Nephron progenitor cell (in vitro differentiated cells): ENCODE results near the gene YEATS2.

Experiments
- DNase-seq: peaks from one replicate; pipeline ENCODE4 v3.0.0; 2021
- H3K27ac Mint-ChIP-seq: 2 replicates; pipeline ENCODE4 v1.8.0; 2021; ENCODE audit warnings: mild to moderate bottlenecking, moderate library complexity, mixed read lengths
- H3K27me3 Mint-ChIP-seq: 2 replicates; pipeline ENCODE4 v1.8.0; 2021; ENCODE audit warnings: mild to moderate bottlenecking, low read depth, mixed read lengths; ENCODE audit not compliant: poor library complexity
- H3K36me3 Mint-ChIP-seq: 2 replicates; pipeline ENCODE4 v1.8.0; 2021; ENCODE audit warnings: low read depth, mixed read lengths
- H3K4me1 Mint-ChIP-seq: 2 replicates; pipeline ENCODE4 v1.8.0; 2021; ENCODE audit warnings: mixed read lengths
- H3K4me3 Mint-ChIP-seq: 2 replicates; pipeline ENCODE4 v1.8.0; 2021; ENCODE audit warnings: mild to moderate bottlenecking, moderate library complexity, mixed read lengths
- H3K9me3 Mint-ChIP-seq: 2 replicates; pipeline ENCODE4 v1.8.0; 2021; ENCODE audit warnings: mild to moderate bottlenecking, moderate library complexity, mixed read lengths
- CTCF ChIP-seq: fragments of 200-600 bp; sonication (generic); IDR thresholded peaks from 2 replicates; pipeline ENCODE4 v1.5.0; 2021; ENCODE audit warnings: antibody characterized with exemption

Gene YEATS2

GRCh38 chr3:183794452-183794851 is 96.9 kb downstream of the YEATS2 start:
- no peaks in the 10 kb centered on the region for H3K4me1 Mint-ChIP-seq
- H3K4me3 Mint-ChIP-seq: no peak overlapping the region
- no peak for DNase-seq
- peaks cover 76% of the 10 kb centered on the region for H3K36me3 Mint-ChIP-seq
- no peak overlapping the region for H3K27ac Mint-ChIP-seq
- TF ChIP-seq CTCF: no peak
- H3K27me3 Mint-ChIP-seq: peaks cover 3% of the 10 kb centered on the region
- no peaks in the 10 kb centered on the region for H3K9me3 Mint-ChIP-seq

DNA sequence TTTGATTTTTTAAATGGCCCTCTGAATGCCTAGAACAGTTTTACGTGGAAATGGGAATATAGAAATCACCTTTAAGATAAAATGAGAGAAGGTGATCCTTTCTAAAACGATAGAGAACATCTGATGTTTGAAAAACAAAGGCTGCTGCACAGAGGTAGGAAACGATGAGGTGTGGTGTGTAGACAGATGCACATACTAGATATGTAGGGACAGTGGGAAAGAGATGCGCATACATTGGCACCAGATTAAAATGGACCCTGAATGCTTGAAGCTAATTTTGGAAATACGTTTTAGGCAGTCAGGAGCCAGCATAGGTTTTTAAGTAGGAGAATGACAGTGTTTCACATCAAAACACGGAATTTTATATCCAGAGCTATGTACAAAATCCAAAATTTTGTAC is 98.8 kb downstream of the YEATS2 start:
- Mint-ChIP-seq H3K27ac (no peak overlapping the region), H3K27me3 (no peaks in the 10 kb centered on the region), H3K4me3 (no peak overlapping the region), H3K4me1 (no peaks in the 10 kb centered on the region), H3K9me3 (no peaks in the 10 kb centered on the region), H3K36me3 (peaks cover 76% of the 10 kb centered on the region)
- DNase-seq: no peak
- TF ChIP-seq CTCF: no peak

- no peak for TF ChIP-seq CTCF
- Mint-ChIP-seq H3K4me3 (no peak overlapping the region), H3K27ac (peak overlapping the region; percentile 87), H3K9me3 (no peaks in the 10 kb centered on the region), H3K27me3 (no peaks in the 10 kb centered on the region), H3K36me3 (peaks cover 77% of the 10 kb centered on the region), H3K4me1 (no peaks in the 10 kb centered on the region)
- no peak for DNase-seq
Measured at GRCh38 chr3:183797996-183798395, 100.4 kb downstream of the YEATS2 start.

DNA sequence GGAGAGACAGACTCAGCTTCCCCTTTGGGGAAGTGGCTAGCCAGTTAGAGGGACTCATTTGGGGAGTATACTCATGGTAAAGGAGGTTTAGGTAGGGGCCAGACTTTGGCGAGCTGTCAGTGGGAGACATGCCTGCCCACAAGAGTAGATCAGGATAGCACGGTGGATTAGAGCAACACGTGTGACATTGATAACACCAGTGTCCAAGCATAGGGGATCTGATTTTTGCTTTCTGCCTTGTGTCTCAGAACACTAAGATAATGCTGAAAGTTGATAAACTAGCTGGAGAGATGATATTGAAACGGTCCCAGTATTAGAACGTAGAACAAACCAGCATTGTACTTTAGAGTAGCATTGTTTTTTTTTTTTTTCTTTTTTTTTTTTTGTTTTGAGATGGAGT is 101.9 kb downstream of the YEATS2 start:
- Mint-ChIP-seq H3K27me3 (no peaks in the 10 kb centered on the region), H3K9me3 (no peaks in the 10 kb centered on the region), H3K36me3 (peaks cover 77% of the 10 kb centered on the region), H3K4me1 (no peaks in the 10 kb centered on the region), H3K27ac (no peak overlapping the region), H3K4me3 (no peak overlapping the region)
- no peak for DNase-seq
- no peak for TF ChIP-seq CTCF

DNA sequence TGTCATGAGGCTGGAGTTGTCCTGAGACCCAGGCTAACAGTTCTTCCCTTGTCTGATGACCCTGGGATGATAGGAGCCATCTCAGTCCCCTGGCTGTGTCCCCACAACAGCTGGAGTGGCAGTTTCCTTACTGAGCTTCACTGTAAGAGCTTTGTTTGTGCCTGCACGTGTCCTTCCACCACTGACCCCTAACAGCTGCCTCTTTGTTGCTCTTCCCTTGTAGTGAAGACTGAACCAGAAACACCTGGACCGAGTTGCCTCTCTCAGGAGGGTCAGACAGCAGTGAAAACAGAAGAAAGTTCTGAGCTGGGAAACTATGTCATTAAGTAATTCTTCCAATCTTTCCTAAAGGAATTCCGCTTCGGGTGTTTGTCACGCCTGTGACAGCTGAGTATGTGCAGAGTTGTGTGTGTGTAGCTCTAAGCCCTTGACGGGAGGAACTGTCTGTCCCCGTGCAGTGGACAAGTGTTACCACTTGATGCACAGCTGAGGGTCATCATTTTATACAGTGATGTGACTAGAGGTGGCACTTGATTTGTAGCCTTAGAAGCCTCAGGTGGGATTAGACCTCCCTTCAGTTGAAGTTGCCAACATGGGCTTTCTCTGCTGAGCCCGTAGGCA is 102.8 kb downstream of the YEATS2 start:
- H3K27ac Mint-ChIP-seq: no peak overlapping the region
- H3K4me1 Mint-ChIP-seq: no peaks in the 10 kb centered on the region
- H3K4me3 Mint-ChIP-seq: no peak overlapping the region
- no peak for TF ChIP-seq CTCF
- DNase-seq: no peak
- H3K9me3 Mint-ChIP-seq: no peaks in the 10 kb centered on the region
- H3K36me3 Mint-ChIP-seq: peaks cover 80% of the 10 kb centered on the region
- no peaks in the 10 kb centered on the region for H3K27me3 Mint-ChIP-seq

GRCh38 chr3:183801601-183802000 is 104.0 kb downstream of the YEATS2 start:
- Mint-ChIP-seq H3K27me3 (no peaks in the 10 kb centered on the region), H3K4me3 (no peak overlapping the region), H3K9me3 (no peaks in the 10 kb centered on the region), H3K36me3 (peaks cover 78% of the 10 kb centered on the region), H3K27ac (no peak overlapping the region), H3K4me1 (no peaks in the 10 kb centered on the region)
- TF ChIP-seq CTCF: no peak
- DNase-seq: no peak
